Measurements from ENCODE around the gene CATSPER4.

- TF ChIP-seq CTCF (IDR thresholded peaks at IDR 0.05; ENCODE audit: low read length), result no peak
- no peak for TF ChIP-seq EZH2 (optimal IDR thresholded peaks at IDR 0.05; ENCODE audit: low read depth, low read length)
Observed at GRCh38 chr1:26164861-26165842, 25.2 kb upstream of the CATSPER4 start.
